GM18520 (cell line): ENCODE measurements around the gene ZNF48.

Experiments
- ATAC-seq: cut with Tn5 transposase; IDR thresholded peaks from one replicate; pipeline ENCODE4 v1.9.1; 2021; ENCODE audit not compliant: unreplicated experiment

Gene ZNF48

GRCh38 chr16:30395155-30395991 is at the start of gene ZNF48:
ZNF48 (plus strand) TSS chr16:30395420; CDS start chr16:30395795, 375 bp downstream.
- ATAC-seq: peak; percentile 54

GRCh38 chr16:30346286-30346685 is 48.9 kb upstream of the ZNF48 start:
- ATAC-seq: no peak

- ATAC-seq: no peak
Observed at GRCh38 chr16:30348113-30348512, 47.1 kb upstream of the ZNF48 start.

GRCh38 chr16:30348929-30349328 is 46.3 kb upstream of the ZNF48 start:
- no peak for ATAC-seq

GRCh38 chr16:30349675-30350074 is 45.5 kb upstream of the ZNF48 start:
- no peak for ATAC-seq

- peak; percentile 40 for ATAC-seq
Observed at GRCh38 chr16:30350134-30350871, 44.9 kb upstream of the ZNF48 start.

GRCh38 chr16:30351001-30351441 is 44.2 kb upstream of the ZNF48 start:
- ATAC-seq: no peak

GRCh38 chr16:30351586-30352419 is 43.4 kb upstream of the ZNF48 start:
- ATAC-seq: no peak

GRCh38 chr16:30352488-30353401 is 42.5 kb upstream of the ZNF48 start:
- ATAC-seq: no peak

- ATAC-seq: no peak
Observed at GRCh38 chr16:30353438-30354129, 41.6 kb upstream of the ZNF48 start.

- ATAC-seq: no peak
Observed at GRCh38 chr16:30354423-30355143, 40.6 kb upstream of the ZNF48 start.

GRCh38 chr16:30355144-30355953 is 39.9 kb upstream of the ZNF48 start, which contains the start of gene CD2BP2:
CD2BP2 (minus strand) TSS chr16:30355308; CDS start chr16:30354681, 627 bp downstream.
- ATAC-seq: peak; percentile 43

- no peak for ATAC-seq
Observed at GRCh38 chr16:30355954-30356308, 39.3 kb upstream of the ZNF48 start.

GRCh38 chr16:30356401-30357084 is 38.7 kb upstream of the ZNF48 start:
- no peak for ATAC-seq

GRCh38 chr16:30357085-30357714 is 38.0 kb upstream of the ZNF48 start:
- ATAC-seq: no peak

GRCh38 chr16:30357715-30358576 is 37.3 kb upstream of the ZNF48 start:
- no peak for ATAC-seq
